Measurements from ENCODE around the gene DPM3.
"Not testable (repeated sequence)": the region's sequence is repeated elsewhere in the genome, so short reads cannot be mapped to it uniquely, and the experiment has no call there.

DPM3 gene

DNA sequence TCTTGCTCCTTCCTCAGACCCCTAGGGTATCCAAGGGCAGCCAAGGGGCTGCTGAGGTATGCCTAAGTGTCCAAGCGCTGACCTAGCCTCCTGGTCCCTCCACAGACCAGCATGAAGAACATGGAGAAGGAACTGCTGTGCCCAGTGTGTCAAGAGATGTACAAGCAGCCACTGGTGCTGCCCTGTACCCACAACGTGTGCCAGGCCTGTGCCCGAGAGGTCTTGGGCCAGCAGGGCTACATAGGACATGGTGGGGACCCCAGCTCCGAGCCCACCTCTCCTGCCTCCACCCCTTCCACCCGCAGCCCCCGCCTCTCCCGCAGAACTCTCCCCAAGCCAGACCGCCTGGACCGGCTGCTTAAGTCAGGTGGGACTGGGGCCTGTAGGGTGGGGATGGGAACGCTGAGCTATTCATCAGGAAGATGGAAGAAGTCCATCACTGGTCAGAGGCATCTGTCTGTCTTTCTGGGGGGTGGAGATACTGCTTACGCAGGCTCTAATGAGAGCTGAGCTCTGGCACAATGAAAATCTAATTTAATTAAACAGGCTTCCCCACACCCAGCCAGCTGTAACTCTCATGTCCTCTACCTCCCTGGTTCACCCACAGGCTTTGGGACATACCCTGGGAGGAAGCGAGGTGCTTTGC, 35.1 kb upstream of the DPM3 start:
- no peak for DNase-seq

DNA sequence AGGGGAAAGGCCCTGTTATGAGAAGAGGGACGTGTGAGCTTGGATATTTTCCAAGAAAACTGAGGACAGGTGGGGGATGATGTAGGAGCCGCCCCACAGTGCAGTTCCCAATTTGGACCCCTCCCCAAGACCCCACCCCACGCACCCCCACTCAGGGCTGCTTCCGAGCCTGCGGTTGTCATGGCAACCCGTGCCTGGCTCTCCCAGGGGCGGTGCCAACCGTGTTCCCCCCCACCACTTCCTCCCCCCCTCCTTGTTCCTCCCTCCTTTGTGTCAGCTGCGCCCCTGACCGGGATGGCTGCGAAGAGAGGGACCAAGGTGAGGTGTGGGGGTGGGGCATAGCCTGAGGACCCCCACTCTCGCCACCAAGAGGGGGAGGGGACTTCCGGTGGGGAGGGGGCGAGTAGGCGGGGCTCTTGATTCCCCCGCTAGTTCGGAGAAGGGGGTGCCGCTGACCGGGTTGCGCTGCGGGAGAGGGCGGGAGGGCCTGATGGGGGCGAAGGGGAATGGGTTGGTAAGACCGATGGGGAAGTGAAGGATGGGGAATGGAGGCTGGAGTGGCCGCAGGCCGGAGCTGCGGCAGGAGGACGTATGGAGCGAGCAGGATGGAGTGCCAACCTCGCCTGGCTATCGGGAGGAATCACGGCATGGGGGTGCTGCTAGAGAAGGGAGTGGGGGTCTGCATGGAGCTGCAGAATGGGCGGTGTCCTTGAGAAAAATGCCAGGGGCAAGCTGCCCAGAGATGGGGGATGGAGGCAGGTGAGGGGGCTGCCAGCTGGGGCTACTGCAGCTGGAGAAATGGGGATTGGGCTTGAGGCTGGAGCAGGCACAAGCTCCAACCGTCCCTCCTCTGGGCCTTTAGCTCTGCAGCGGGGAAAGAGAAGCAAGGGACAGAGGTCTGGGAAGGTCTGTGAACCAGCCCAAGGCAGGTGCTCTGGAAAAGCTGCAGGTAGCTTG, 34.3 kb upstream of the DPM3 start:
- peak; percentile 38 for DNase-seq

DNA sequence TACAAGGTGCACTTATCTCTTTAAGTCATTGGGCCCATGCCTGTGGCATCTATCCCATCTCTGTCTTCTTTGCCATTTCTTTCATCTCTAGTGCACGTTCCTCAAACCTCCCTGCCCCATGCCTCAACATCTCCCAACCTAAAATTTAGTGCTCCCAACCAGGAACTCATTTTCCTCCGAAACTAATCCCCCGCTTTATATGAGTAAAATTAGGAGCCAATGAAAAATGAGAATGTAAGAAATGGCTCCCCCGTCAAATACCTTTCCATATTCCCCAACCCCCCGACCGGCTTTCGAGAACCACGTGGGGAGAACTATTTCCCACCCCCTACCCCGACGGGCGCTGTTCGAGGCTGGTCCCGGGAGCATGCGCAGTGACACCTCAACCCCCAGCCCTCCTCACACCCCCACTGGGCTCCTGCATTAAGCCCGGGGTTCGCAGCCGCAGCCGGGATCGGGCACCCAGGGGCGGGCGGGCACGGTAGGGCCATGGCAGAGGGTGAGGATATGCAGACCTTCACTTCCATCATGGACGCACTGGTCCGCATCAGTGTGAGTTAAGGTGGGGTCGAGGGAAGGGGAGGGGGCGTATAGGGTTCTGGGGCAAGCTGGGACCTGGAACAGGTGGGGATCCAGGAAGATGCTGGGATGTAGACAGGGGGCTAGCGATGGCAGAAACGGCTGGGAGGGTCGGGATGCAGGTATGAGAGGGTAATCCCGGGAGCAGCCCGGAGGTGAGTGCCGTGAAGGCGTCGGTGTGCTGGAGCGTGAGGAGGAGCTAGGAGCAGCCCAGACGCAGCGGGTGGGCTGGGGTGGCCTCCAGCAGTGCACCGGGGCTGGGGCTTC, 33.4 kb upstream of the DPM3 start, which contains the start of gene TRIM46:
Gene TRIM46, plus strand, starts transcription at position 372 of the 846 bp plus-strand sequence. Its CDS starts 118 bp downstream, at position 490.
- peak; percentile 73 for DNase-seq

DNA sequence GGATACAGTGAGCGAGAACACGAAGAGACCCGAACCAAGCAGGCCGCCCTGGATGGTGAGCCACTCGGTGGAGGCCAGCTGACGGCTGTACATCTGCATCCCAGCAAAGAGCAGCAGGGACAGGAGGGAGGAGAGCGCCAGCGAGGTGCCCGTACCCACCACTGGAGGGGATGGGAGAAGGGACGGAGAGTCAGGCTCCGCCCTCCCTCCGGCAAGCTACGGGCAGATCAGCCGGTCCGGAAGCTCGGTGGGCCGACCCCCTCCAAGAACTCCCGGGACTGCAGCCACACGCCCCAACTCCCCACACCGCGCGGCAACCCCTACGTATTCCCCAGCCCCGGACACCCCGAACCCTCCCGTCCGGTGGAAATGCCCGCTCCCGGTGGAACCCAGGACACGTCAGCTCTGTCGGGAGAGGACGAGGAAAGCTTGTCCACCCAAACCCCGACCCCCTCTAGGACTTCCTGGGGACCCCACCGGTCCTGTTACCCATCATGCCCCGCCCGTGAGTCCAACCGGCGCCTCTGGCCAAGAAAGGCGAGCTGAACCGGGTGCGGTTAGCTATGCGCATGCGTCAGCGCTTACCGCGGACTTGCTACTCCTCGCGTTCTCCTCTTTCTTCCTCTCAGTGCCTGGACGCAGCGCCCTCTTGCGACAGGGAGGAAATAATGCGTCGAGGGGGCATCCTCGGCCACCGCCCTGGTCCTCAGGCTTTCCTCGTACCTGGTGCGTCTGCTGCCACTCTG, 32.6 kb upstream of the DPM3 start, which contains the start of gene KRTCAP2:
Gene KRTCAP2, minus strand, starts transcription at position 573 of the 746 bp plus-strand sequence. Its CDS starts 80 bp downstream, at position 493.
- peak; percentile 98 for DNase-seq

DNA sequence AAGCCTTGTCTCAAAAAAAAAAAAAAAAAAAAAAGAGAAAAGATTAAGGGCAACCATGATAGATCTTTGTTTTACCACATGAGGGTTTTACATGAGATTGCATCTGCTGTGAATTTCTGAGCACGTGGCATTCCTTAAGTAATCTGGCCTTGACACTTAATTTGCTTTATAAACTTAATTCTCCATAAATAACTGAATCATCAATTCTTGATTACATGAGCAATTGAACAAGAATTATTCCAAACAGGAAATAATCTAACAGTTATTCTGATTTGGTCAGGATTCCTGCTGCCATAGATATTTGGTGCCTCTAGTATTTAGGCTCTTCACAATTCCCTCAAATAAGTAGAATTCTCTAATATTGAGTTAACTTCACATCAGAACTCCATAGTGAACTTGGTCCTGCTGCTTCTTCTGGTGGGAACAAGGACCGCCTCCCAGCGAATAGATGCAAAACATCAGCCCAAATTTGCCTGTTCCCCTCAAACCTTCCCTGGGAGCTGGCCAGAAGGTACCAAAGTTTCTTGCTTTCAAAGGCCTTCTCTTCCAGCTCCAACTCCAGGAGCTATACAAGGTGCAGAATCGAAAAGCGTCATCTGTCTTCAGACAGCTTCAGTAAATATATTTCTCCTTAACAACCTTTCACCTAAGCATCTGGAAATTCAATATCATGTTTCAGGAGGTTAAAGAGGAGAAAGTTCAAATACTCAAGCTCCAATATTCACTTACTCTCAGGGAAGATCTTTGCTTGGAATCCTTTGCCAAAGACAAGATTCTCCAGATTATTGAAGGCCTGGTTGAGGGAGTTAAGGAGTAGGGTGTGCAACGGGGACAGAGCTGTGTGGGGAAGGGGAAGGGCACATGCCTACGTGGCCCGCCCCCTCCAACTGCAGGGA, 31.8 kb upstream of the DPM3 start:
- no peak for DNase-seq

DNA sequence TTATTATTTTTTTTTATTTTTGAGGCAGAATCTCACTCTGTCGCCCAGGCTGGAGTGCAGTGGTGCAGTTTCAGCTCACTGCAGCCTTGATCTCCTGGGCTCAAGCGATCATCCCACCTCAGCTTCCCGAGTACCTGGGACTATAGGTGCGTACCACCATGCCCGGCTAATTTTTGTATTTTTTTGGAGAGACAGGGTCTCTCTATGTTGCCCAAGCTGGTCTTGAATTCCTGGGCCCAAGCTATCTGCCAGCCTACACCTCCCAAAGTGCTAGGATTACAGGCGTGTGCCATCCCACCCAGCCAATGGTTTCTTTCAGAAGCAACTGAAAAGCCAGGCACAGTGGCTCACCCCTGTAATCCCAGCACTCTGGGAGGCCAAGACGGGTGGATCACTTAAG, 30.5 kb upstream of the DPM3 start:
- no peak for DNase-seq

DNA sequence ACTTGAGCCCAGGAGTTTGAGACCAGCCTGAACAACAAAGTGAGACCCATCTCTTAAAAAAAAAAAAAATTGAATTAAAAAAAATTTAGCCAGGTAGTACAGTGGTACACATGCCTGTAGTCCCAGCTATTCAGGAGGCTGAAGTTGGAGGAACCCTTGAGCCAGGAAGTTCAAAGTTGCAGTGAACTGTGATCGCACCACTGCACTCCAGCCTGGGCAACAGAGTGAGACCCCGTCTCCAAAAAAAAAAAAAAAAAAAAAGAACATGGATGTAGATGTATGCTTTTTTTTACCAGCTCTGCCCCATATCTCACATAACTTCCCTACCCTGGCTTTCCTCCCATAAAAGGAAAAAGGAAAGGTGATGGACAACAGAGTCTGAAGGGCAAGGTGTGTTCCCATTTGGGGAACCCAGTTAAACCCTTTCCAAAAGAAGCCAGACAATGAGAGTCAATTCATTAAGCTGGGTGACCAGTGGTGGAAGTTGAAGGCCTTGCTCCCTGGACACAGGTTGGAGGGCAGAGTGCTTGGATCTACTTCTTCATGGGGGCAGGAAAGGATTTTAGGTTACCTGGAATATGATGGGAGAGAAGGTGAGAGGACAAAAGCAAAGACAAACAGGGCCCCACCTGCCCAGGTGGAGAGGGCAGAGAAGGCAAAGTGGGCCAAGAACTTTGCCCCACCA, 29.9 kb upstream of the DPM3 start:
- DNase-seq: no peak

DNA sequence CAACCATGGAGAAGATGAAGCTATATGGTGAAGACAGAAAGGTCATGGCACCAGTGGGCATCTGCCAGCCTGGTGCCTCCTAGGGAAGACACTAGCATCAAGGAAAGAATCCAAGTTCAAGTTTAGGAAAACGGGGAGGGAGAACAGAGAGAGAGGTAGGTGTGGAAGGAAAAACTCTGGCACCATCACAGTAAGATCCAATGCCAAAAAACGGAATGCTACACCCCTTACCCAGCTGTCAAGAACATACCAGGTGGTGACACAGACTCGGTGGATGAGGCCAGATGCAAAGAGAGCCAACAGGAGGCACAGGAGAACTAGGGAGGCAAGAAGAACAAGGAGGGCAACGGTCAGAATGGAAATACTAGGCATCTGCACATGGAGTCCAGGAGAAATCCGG, 29.2 kb upstream of the DPM3 start:
- DNase-seq: no peak

DNA sequence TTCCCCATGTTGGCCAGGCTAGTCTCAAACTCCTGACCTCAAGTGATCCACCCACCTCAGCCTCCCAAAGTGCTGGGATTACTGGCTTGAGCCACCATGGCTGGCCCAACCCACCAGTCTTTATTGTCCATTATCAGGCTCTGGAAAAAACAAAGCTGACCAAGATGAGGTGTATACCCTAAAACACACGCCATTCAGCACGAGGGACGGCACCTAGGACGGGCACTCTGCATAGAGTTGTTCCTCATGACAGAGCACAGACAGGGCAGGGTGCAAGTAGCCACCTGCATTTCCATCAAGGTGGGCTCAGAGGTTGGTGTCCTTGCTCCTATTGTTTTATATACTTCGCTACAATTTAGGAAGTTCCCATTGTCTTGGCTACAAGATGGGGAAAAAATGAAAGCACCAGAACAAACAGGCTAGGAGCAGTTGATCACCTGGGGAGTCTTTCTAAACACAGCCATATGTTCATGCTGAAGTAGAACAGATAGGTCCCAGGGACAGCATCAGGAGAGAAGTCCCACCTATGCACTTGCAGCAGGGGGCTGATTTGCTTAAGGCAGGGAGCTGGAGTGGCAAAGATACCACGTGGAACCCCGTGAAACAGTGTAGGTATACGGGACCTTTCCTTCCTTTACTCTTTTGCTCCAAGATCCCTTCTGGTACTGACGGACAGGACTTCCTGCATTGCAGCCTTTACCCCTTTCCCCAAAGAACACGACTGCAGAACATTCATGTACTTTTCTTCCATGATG, 28.3 kb upstream of the DPM3 start:
- no peak for DNase-seq

DNA sequence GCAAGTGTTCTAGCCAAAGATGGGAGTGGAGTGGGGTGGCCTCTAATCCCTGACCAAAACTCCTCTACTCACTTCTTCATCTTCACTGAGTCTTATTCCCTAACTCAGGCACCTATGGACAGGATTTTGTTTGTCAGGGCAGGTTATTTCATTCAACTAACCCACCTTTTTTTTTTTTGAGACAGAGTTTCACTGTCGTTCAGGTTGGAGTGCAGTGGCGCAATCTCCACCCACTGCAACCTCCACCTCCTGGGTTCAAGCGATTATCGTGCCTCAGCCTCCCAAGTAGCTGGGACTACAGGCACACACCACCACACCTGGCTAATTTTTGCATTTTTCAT, 27.7 kb upstream of the DPM3 start:
- not testable (repeated sequence) for DNase-seq

DNA sequence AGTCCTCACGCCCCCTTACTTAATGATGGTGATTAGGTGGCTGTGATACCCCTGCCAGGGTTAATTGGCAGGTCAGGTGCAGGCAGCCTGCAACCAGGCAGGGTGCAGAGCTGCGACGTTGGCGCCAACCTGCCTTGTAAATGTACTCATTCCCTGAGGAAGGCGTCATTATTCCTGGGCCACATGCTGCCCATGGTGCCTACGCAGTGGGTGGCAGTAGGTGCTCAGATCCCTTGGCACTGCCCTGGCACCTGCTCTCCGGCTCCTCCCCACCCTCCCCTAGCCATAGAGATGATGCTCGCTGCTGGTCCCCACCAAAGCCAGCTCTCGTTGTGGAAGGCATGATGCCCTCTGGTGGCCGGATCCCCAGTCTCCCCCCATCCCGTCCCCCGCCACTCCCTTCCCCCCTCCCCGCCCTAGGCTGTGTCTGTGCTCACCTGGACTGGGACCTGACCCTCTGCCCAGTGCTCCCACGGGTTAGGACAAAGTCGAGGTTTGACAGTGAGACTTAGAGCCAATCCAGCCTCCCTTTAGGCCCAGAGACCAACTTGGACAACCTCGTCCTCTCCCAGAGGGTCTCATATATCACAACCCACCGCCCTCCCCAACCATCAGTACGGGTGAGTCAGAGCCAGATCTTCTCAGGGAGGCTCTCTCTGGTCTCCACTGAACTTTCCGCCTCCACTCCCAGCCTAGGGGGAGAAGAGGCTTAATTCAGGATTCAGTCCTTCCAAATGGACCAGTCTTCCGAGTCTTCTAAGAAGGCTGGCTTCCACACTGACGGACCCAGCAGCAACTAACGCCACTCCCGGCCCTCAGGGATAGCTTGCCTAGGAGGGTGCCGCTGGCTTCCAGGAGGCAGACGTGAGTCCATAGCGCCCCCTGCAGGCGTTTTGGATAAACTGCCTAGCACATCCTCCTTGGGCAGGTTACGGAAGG, 27.1 kb upstream of the DPM3 start:
- peak; percentile 95 for DNase-seq

DNA sequence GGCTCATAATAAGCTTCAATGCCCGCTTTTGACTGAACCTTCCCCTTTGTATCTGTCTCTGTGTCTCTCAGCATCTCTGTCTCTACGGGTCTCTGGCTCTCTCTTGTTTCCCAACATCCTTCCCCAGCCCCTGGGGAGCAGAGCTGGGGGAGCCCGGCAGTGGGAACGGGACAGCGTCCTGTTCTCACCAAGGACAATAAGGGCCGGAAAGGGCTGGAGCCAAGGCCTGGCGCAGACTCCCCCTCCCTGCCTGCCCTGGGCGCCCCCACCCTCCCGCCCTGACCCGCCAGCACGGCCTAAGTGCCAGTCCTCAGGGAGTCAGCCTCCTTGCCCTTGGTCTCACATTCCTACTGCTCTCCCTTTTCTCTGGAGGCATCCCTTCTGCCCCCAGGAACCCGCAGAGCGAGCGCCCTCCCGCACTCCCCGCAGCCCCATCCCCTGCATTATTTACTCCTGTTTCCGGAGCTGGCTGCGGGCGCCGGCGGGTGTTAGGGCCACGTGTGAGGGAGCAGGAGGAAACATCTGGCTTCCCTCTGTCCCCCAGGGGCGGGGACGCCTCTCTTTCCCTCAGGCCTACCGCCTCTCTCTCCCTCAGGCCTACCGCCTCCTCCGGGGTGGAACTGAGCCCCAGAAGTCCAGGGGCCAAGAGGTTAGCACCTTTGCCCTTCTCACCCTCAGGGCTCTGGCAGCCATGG, 26.3 kb upstream of the DPM3 start:
- no peak for DNase-seq

DNA sequence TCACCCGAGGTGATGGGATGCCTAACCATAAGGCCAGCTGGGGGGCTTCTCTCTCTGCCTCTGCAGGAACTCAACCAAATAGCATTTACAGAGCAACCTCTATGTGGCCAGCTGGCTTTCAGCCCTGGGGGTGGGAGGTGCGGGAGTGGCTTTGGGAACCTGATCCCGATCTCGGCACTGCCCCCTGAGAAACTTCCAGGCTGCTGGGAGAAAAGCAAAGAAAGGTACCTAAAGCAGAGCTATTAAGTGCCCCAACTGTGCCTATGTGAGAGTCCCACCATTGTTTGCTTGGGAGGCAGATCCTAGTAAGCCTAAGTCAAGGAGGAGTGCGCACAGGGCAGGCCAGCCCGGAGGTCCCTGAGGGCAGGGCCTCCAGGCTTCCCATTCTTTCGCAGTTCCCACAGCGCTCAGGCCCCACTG, 25.7 kb upstream of the DPM3 start:
- DNase-seq: no peak

DNA sequence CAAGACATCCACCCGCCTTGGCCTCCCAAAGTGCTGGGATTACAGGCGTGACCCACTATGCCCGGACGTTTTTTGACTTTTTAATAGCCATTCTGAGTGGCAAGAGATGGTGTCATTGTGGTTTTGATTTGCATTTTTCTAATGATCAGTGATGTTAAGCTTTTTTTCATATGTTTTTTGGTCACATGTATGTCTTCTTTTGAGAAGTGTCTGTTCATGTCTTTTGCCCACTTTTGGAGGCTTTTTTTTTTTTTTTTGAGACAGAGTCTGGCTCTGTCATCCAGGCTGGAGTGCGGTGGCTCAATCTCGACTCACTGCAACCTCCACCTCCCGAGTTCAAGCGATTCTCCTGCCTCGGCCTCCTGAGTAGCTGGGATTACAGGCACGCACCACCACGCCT, 24.3 kb upstream of the DPM3 start:
- DNase-seq: not testable (repeated sequence)

DNA sequence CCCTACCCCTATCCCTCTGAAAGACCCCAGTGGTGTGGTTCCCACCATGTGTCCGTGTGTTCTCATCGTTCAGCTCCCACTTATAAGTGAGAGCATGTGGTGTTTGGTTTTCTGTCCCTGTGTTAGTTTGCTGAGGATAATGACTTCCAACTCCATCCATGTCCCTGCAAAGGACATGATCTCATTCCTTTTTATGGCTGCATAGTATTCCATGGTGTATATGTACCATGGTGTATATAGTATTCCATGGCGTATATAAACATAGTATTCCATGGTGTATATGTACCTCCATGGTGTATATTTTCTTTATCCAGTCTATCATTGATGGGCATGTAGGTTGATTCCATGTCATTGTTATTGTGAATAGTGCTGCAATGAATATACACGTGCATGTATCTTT, 23.5 kb upstream of the DPM3 start:
- DNase-seq: not testable (repeated sequence)

DNA sequence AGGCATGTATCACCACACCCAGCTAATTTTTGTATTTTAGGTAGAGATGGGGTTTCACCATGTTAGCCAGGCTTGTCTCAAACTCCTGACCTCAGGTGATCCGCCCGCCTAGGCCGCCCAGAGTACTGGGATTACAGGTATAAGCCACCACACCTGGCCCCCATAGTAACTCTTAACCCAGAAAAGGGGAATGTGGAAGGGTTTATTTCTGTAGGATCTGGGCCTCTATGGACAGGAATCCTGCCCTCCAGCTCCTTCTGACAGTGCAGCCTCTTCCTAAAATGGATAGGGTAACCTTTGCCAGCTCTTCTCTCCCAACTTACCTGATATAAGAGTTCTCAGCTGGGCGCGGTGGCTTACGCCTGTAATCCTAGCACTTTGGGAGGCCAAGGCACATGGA, 22.3 kb upstream of the DPM3 start:
- not testable (repeated sequence) for DNase-seq

DNA sequence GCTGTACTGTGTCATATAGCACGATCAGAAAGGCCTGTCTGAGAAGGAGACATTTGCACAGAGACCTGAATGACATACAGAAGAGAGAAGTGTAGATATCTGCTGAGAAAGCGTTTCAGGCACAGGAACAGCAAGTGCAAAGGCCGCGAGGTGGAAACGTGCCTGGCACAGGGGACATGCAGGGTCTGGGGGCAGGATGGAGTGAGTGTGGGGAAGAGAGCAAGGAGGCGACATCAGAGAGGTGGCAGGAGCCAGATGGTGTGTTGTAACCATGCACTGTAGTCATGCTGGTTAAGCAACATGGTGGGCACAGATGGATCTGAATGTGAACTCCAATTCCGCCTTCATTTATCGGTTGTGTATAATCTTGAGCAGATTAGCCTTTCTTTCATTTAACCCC, 19.8 kb upstream of the DPM3 start:
- no peak for DNase-seq

DNA sequence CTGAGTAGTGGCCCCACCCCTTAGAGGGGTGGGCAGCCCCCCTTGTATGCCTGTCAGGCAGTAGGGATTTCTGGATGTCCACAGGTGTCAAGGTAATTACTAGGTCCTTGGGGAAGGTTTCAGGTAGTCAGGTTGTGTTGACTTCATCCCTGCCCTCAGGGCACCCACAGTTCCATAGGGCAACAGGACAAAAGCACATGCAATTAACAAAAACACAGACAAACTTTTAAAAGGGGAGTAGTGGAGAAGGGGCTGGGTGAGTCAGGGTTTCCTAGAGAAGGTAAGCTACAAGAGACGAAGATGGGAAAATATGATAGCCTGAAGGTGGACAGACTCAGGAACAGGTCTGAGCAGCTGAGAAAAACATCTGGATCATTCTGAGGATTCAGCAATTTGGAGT, 18.7 kb upstream of the DPM3 start:
- DNase-seq: no peak

Measured in OCI-M1 (cell line).